ENCODE results near the gene PIGA.

DNA sequence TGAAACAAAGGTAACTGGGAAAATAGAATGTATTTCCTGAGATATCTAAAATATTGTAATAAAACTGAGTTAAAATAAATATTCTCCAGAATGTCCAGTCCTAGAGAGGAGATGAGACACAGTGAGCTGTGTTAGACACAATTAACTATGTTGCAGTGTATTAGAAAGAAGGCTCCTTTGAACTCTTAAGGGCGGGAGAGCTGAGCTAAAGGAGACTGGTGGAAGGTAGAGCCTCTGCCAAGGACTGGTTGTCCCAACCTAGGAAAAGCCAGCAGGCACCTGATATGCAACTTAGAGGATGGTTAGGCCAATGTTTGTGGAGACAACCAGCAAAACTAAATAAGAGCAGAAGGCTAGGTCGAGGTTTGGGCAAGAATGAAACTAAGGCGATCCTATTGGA lies 24.2 kb downstream of the PIGA start:
- no peak for TF ChIP-seq POLR2A (IDR thresholded peaks at IDR 0.05; ENCODE audit: low read depth, low read length)
- TF ChIP-seq POLR2AphosphoS5 (IDR thresholded peaks at IDR 0.05; ENCODE audit: low read depth, low read length), result no peak

Data from GM12892 (cell line).